HEK293T (cell line): ENCODE measurements around the gene GPR15.

Source experiments
- SP1 ChIP-seq: fragments of 450-650 bp; IDR thresholded peaks from 2 replicates; pipeline ENCODE4 v1.6.1; 2017
- TARDBP ChIP-seq: fragments of 450-650 bp; IDR thresholded peaks from 2 replicates; pipeline ENCODE4 v1.6.1; 2016

- TF ChIP-seq SP1, result no peak
- TF ChIP-seq TARDBP, result no peak
Measured at GRCh38 chr3:98497381-98497780, 34.4 kb upstream of the GPR15 start, which contains the start of gene OR5K2.
